Measurements from ENCODE around the gene VPS33A.

DNA sequence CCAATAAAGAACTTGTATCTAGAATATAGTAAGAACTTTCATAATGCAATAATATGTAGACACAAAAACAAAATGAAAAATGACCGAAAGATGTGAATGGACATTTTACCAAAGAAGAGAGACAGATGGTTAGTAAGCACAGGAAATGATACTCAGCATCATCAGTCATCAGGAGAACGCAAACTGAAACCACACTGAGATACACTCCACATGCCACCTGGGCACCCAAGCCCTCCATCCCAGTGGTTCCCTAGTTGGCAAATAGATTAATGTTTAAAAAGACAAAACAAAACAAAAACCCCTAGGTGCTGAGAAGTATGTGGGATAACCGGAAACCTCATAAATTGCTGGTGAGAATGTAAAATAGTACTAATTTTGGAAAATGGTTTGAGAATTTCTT, 26.8 kb upstream of the VPS33A start:
- no peak for TF ChIP-seq CTCF (IDR thresholded peaks at IDR 0.05; ENCODE audit: control extremely low read depth in 1 of 3, insufficient read depth in 1 of 3, low read depth in 1 of 3, low read length in 3 of 3)
- no peak for TF ChIP-seq CREB1 (IDR thresholded peaks at IDR 0.05)
- TF ChIP-seq E2F6 (IDR thresholded peaks at IDR 0.05) = no peak
- no peak for TF ChIP-seq EZH2 (IDR thresholded peaks at IDR 0.05; ENCODE audit: low read depth, low read length, severe bottlenecking)
- TF ChIP-seq, protein P1, sequence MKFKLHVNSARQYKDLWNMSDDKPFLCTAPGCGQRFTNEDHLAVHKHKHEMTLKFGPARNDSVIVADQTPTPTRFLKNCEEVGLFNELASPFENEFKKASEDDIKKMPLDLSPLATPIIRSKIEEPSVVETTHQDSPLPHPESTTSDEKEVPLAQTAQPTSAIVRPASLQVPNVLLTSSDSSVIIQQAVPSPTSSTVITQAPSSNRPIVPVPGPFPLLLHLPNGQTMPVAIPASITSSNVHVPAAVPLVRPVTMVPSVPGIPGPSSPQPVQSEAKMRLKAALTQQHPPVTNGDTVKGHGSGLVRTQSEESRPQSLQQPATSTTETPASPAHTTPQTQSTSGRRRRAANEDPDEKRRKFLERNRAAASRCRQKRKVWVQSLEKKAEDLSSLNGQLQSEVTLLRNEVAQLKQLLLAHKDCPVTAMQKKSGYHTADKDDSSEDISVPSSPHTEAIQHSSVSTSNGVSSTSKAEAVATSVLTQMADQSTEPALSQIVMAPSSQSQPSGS (IDR thresholded peaks at IDR 0.05; ENCODE audit: low read length) = no peak
- no peak for TF ChIP-seq POLR2A (IDR thresholded peaks at IDR 0.05; ENCODE audit: control extremely low read depth in 1 of 2, low read depth in 2 of 2, low read length in 2 of 2)
- TF ChIP-seq ASH2L (IDR thresholded peaks at IDR 0.05; ENCODE audit: low read length) = no peak
- TF ChIP-seq JUN (IDR thresholded peaks at IDR 0.05; ENCODE audit: low read depth, low read length) = no peak
- no peak for TF ChIP-seq JUND (IDR thresholded peaks at IDR 0.05; ENCODE audit: low read length)
- no peak for TF ChIP-seq ZNF274 (IDR thresholded peaks at IDR 0.05; ENCODE audit: borderline replicate concordance, extremely low read depth, low read length)
- TF ChIP-seq POLR2AphosphoS5 (IDR thresholded peaks at IDR 0.05; ENCODE audit: low read depth, low read length) = no peak
- no peak for TF ChIP-seq SP1 (IDR thresholded peaks at IDR 0.05; ENCODE audit: low read depth, low read length)
- no peak for TF ChIP-seq SRF (IDR thresholded peaks at IDR 0.05; ENCODE audit: low read depth, low read length)
